ENCODE results near the gene PSMD2.

PSMD2 gene

DNA sequence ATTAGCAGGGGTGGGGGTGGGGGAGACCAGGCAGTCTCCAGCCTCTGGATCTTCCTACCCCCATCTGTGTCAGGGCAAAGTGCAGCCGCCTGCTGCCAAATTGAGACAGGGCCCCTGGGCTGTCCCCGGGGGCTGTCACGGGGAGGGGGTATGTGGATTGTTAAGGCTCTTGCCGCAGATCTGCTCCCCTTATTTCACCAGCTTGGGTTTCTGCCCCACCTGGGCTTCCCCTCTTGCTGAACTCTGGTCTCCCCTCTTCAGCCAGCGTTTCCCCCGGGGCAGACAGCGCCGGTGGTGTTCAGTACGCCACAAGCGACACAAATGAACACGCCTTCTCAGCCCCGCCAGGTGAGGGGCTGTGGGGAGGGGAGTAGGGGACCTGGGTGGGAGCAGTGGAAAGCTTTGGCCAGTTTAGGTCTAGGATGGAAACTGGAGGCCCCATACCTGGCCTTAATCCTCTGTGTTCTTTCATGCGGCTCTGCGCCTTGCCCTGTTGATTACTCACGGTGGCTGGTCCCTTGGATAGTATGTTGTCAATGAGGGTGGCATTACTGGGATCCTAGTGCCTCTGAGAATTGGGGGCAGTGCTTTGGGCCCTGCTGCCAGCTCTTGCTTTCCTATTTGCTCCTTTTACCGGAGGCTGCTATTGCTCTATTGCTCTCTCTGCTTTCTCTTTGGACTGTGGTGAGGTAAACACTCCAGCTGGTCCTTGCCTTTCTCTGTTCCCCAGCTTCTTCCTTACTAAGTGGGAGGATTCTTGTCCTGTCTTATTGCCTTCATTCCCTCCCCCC is 17.0 kb downstream of the PSMD2 start:
- DNase-seq: peak in 2 of 58 donors; percentile 5 to 13

DNA sequence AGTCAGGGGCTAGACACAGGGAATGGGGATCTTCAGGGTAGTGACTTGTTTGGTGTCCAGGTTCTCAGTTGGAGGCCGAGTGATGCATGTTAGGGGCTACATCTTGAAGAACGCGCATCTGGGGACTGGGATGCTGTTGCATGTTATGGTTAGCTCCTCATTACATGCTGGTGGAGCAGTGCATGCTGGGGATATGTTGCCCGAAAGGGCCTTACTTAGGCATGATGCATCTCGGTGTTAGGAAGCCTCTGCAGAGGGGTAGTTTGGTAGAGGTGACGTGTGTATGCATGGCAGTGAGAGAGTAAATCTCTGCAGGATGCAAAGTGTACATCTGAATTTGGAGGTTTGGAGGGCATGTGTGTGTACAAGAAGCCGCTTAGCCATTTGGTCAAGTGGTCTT is 17.8 kb downstream of the PSMD2 start:
- peak in 1 of 58 donors; percentile 2 for DNase-seq

DNA sequence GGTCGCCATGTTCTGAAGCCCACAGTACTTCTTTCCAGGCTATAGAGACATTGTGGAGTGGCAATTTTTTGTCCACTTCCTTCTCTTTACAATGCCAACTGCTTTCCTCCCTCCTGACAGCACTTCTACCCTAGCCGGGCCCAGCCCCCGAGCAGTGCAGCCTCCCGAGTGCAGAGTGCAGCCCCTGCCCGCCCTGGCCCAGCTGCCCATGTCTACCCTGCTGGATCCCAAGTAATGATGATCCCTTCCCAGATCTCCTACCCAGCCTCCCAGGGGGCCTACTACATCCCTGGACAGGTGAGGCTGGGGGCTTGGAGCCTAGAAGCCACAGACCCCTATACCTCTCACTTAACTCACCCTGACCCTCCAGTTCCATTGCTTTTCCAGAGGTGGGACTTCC is 18.2 kb downstream of the PSMD2 start:
- no peak for DNase-seq

DNA sequence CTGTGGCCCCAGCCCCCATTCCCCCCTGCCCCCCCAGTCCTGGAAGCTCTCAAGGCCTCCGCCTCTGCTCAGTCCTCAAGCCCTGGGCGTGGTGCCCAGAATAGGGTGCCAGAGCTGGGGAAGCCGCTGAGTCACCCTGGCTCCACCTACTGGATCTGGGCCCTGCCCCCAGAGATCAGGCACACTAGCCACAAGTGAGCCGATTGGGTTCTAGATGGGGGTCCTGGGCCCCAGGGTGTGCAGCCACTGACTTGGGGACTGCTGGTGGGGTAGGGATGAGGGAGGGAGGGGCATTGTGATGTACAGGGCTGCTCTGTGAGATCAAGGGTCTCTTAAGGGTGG is 21.0 kb downstream of the PSMD2 start:
- DNase-seq: peak; percentile 31 to 96 (median 88)

DNA sequence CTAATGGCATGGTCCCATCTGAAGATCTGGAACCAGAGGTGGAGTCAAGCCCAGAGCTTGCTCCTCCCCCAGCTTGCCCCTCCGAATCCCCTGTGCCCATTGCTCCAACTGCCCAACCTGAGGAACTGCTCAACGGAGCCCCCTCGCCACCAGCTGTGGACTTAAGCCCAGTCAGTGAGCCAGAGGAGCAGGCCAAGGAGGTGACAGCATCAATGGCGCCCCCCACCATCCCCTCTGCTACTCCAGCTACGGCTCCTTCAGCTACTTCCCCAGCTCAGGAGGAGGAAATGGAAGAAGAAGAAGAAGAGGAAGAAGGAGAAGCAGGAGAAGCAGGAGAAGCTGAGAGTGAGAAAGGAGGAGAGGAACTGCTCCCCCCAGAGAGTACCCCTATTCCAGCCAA is 22.6 kb downstream of the PSMD2 start:
- no peak for DNase-seq

DNA sequence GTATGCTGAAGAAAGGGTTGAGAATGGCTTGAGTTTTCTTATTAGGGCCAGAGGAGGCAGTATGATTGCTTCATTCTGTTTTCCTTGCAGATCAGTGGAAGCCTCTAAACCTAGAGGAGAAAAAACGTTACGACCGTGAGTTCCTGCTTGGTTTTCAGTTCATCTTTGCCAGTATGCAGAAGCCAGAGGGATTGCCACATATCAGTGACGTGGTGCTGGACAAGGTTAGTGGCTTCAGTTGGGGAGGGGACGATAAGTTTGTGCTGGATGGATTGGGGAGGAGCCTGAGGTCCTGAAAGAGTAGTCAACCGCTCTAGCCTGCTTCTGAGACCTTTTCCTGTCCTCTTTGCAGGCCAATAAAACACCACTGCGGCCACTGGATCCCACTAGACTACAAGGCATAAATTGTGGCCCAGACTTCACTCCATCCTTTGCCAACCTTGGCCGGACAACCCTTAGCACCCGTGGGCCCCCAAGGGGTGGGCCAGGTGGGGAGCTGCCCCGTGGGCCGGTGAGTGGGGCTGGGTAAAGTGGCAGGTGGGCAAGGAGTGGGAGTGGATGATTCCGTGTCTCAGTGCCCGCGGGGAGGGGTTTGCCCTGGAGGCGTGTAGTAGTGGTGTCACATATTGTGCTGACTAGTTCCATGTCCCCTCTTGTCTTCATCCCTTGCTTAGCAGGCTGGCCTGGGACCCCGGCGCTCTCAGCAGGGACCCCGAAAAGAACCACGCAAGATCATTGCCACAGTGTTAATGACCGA is 23.9 kb downstream of the PSMD2 start:
- no peak for DNase-seq

DNA sequence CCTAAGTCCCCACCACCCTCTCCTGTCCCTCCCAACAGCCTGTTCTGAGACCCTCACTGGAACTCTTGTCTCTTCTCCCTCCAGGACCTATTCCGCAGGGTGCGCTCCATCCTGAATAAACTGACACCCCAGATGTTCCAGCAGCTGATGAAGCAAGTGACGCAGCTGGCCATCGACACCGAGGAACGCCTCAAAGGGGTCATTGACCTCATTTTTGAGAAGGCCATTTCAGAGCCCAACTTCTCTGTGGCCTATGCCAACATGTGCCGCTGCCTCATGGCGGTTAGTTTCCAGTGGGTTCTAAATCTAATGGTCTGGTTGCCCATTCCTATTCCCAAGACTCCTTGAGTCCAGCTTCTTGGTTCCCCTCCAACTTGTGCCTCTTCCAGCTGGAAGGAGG is 24.7 kb downstream of the PSMD2 start:
- DNase-seq: no peak

DNA sequence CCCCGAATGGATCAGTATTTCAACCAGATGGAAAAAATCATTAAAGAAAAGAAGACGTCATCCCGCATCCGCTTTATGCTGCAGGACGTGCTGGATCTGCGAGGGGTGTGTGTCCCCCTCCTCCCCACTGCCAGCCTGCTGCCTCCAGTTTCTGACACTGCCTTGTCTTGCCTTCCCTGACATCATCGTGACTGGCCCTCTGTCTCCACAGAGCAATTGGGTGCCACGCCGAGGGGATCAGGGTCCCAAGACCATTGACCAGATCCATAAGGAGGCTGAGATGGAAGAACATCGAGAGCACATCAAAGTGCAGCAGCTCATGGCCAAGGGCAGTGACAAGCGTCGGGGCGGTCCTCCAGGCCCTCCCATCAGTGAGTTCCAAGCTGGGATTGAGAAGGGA is 26.2 kb downstream of the PSMD2 start:
- no peak for DNase-seq

DNA sequence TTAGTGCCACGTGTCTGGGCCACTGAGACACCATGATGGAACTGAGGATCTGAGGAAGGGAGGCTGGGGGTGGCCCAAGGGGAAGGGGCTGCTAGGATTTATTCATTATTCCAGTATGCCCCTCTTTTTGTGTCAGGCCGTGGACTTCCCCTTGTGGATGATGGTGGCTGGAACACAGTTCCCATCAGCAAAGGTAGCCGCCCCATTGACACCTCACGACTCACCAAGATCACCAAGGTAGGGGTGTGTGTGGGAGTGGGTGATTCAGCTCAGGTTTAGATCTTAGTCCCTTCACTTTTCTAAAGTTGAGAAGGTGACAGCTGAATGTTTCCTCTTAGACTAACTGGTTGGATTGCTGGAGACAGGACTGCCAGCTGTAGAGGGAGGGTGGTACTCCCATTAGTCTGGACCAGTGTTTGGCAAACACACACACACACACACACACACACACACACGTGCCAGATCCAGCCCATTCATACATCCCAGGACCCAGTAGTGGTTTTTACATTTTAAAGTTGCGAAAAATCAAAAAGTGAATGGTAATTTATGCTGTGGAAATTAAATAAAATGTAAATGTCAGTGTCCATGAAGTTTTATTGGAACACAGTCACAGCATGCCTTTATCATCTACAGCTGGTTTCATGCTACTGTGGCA is 26.8 kb downstream of the PSMD2 start:
- no peak for DNase-seq

DNA sequence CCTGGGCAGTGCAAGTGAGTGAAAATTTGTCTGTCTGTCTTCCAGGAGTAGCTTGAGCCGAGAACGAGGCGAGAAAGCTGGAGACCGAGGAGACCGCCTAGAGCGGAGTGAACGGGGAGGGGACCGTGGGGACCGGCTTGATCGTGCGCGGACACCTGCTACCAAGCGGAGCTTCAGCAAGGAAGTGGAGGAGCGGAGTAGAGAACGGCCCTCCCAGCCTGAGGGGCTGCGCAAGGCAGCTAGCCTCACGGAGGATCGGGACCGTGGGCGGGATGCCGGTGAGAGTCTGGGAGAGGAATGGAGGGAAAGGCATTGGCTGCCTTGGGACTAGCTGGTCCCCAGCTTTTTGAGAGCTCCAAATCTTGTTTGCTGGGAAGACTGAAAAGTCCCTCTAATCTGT is 28.1 kb downstream of the PSMD2 start:
- DNase-seq: no peak

DNA sequence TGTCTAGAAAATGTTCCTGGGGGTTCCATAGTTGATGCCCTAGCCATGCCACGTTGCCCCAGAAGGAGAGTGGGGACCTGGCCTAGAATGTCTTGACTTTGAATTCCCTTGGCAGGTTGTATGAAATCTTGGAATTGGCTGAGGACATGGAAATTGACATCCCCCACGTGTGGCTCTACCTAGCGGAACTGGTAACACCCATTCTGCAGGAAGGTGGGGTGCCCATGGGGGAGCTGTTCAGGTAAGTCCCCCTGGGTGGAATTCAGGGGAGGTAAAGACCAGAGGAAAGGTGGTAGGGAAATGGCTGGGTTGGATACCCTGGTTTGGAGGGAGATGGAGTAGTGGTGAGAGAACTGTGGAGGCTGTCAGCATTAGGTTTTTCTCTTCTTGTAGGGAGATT is 29.5 kb downstream of the PSMD2 start:
- DNase-seq: no peak

DNA sequence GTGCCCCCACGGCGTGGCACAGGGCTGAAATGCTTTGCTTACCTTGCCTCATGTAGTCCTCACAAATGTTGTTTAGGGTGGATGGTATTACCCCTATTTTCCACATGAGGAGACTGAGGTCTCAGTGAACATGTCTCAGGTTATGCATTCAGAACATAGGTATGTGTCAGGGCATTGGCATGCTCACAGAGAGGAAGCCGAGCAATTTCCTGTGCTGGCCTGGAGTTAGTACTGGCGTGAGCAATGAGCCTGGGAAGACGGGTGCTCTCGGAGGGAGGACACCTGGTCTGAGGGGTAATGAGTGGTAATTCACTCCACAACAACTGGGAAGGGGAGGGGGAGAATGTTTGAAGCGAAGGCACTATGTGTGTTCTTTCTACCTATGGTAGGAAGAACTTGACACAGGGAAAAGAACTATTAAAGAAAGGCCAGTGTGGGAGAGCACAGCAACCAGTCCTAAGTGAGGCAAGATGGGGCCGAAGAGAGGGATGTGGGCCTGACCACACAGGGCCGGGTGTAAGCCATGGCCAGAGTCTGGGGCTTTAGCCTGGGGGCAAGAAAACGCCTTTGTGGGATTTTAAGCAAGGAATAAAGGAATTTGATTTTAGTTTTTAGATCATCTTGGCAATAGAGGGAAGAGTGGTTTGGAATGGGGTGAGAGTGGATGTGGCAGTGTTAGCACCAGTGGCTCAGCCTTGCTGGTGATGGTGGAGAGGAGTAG is 33.5 kb downstream of the PSMD2 start:
- no peak for DNase-seq

DNA sequence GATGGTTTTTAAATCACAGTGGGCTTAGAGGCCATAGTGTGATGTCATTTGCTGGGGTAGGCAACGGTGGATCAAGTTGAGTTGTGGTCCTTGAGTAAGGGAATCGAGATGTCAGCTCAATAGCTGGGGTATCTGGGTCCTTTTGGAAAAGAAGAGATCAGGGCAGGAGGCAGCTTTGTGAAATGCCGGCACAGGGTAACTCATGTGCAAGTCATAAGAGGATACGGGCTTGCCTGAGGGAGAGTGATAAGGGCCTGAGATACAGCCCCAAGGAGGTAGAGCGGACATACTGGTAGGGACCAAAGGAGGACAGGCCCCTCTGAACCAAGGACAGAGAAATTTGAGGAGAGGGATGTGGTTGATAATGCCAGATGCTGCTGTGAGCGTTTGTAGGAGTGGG is 34.1 kb downstream of the PSMD2 start:
- no peak for DNase-seq

DNA sequence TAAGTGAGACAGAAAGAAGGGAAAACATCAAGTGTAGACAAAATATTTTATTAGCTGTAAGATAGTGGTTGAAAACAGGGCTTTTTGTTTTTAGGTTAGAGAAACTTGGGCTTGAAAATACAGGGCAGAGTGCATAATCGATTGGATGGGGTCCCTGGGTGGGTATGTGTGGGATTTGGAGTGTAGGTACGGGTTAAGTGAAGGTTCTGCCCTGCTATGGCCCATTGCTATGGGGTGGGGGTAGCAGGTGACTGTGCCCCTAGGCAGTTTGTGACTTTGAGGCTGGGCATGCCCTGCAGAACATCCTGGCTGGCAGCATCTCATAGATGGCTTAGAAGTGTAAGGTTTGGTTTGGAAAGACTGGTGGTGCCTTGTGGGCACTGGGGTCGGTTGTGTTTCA is 34.7 kb downstream of the PSMD2 start:
- no peak for DNase-seq

DNA sequence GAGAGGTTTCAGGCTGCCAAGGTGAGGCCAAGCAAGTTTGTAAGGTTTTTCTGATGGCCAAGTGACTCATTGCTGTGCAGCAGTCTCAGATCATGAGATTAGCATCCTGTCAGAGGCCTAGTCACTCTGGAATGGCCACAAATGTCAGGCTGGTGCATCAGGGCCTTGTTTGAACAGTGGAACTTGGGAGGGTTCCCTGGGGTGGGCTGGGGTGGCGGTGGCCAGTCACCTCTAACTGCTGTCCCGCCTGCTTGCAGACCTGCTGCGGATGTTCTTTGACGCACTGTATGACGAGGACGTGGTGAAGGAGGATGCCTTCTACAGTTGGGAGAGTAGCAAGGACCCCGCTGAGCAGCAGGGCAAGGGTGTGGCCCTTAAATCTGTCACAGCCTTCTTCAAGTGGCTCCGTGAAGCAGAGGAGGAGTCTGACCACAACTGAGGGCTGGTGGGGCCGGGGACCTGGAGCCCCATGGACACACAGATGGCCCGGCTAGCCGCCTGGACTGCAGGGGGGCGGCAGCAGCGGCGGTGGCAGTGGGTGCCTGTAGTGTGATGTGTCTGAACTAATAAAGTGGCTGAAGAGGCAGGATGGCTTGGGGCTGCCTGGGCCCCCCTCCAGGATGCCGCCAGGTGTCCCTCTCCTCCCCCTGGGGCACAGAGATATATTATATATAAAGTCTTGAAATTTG is 35.6 kb downstream of the PSMD2 start:
- DNase-seq: peak in 1 of 58 donors; percentile 6

DNA sequence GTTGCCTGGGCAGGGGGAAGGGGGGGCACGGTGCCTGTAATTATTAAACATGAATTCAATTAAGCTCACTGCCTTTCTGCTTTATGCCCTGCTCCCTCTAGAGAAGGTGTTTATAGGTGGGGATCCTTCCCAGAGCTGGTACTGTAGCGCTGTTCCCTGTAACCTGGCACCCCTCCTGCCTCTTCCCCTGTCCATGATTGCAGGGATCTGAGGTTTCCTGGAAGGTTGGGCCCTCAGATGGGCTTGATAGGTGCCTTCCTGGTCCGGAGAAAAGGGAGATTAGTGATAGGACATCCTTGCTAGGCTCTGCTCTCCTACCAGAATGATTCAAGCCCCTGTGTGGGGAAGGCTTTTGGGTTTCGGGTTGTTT is 36.2 kb downstream of the PSMD2 start:
- DNase-seq: no peak

DNA sequence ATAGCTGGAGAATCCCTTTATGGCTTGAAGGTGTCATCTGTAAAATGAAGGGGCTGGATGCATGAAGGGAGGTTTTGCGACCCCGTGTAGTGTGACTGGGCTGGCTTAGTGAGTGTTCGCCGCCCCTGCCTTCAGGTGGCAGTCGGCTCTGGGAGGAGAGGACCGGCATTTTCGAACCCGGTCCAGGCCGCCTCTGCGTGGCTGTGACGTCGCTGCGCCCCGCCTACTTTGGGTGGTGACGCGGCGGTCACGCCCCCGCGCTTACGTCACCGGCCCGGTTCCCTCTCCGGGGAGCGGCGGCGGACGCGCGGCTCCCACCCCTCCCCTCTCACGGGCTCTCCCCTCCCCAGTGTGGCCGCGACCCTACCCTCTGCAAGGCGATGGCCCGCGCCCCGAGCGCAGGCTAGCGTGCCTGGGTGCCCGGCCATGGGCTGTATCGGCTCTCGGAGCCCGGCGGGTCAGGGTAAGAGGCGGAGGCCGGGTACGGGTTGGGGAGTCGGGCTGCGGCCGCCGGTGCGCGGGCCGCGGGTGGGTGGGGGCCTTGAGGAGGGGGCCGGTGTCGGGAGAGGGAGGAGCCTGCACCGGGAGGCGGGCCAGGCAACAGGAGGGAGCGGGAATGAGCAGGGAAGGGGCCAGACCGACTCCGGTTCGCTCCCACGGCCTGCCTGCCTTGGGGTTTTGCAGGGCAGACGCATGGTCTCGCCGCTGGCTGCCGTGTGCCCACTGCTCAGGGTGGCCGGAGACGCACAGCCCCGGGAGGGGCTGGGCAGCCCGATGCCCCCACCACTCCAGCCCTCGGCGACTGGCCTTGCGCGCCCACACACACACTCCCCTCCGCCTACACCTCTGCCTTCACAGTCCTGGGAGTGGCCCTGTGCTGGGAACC is 36.9 kb downstream of the PSMD2 start:
- DNase-seq: peak; percentile 33 to 95 (median 83)

DNA sequence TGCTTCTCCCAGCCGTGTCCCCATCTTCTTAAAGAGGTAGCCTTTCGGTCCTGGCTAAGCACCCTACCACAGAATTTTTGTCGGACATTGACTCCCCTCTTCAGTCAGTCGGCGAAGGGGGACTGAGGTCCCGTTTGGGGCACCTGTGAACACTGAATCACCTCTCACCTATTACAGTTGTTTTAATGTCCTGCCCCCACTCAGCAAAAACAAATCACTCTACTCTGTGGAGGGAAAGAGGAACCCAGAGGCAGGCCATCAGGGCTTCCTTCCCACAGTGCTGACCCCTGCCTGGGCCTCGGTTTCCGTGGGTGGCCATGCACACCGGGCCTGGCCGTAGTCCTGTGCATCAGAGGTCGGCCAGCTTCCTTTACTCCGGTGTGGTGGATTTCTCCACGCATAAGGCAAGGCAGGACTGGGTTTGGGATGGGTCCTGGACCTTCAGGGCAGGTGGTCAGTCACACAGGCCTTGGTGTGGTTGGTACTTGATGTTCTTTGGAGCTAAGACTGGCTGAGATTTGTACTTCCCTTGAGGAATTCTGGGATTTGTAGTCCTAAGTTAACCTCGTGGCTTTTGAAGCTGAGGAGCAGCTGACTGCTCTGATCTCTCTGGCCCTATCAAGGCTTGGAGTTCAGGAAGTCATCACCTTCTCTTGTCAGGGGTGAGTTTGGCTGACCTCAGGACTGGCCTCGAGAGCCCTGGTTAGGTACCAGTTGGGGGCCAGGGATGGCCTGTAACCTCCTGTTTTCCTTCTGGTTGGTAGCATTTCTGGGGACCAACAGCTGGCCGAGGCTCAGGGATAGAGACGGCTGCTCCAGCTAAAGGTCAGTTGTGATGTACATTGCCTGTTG is 37.7 kb downstream of the PSMD2 start:
- peak in 31 of 58 donors; percentile 32 to 83 (median 57) for DNase-seq

DNA sequence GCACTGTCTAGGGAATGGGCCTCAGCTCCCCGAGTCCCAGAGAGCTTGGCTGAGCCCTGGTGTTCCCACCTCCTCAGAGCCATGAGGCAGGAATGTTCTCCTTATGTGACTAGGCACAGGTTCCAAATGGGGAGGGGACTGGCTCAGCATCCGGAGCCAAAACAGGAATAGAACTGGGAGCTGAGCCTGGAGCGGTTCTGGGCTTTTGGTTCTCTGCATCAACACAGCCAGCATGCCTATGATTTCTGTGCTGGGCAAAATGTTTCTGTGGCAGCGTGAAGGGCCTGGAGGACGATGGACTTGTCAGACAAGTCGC is 38.3 kb downstream of the PSMD2 start, which contains the start of gene FAM131A:
TSS of gene FAM131A (plus strand) at position 202 of the 316 bp plus-strand sequence. CDS start at position 233, 31 bp downstream.
- peak in 54 of 58 donors; percentile 24 to 89 (median 69) for DNase-seq
